ENCODE measurements around the gene AMHR2. TPM values are rescaled to one million over a fixed set of nuclear protein-coding genes. Genes with fewer than 3 reads are reported as not detected.

Gene AMHR2
- total RNA-seq, result not detected in 2 replicates

GRCh38 chr12:53423597-53423996 is at the start of gene AMHR2:
Gene AMHR2, plus strand, starts transcription at chr12:53423855. Its CDS starts 80 bp downstream, at chr12:53423935.

GRCh38 chr12:53380104-53380793 is 43.4 kb upstream of the AMHR2 start, which contains the start of gene SP1:
Gene SP1, plus strand, starts transcription at chr12:53380176. Its CDS starts 116 bp downstream, at chr12:53380292.

DNA sequence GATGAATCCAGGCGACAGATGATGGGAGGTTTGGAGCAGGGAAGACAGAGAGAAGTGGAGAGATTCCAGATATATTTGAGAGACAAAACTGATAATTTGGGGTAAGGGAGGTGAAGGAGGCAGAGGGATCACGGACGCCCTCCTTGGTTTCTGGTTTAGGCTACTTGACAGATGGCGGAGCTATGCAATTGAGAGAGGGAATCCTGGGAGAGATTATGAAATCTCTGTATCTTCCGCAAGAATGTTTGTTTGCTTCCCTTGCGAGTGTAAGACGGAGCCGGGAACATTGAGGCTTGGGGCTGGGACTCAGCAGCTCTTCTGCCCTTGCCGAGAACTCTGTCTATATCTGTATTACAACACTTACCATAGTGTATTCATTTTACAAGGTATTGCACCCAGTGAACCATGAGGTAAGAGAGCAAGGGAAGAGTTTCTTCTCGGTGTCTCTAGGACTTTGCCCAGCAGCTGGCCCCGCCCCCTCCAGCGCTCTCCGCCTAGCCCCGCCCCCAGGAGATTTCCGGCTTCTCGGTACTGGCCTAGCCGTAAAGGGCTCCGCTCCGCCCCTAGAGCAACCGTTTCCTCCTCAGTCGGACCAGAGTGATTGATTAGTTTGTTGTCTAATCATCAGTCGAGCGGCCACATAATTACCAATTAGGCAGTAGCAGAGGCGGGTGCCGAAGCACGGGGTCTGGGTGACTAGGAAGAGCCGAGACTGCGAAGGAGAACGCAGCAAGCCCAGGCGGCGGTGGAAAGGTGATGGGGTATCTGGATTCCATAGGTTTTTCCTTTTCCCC is 17.6 kb downstream of the AMHR2 start, which contains the start of gene PRR13:
PRR13 (plus strand) TSS at position 695 of the 794 bp plus-strand sequence. CDS start 981 bp downstream, outside the sequence.

DNA sequence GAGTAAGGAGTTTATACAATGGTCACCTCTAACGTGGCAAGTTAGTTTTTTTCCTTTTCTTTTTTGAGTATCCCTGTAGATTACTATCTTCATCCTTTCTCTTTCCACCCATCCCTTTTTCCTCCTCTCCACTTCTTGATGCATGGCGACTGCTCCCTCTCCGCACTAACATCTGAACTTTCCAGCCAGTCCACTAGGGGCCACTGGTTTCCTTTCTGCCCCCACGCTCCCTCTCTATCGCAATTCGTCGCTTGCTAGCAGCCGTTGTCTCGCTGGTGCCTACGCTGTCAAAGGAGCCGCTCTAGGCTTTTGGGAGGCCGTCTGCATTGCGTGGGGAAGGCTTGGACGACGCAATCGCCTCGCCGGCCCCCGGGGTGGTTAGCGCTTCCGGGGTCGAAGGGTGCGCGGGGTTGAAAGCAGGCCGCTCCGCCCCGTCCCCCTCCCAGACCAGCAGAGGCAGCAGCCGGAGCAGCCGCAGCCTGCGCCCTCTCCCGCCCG is 28.1 kb downstream of the AMHR2 start, which contains the start of gene PCBP2:
PCBP2 (plus strand) TSS at position 442 of the 498 bp plus-strand sequence. CDS start 2,699 bp downstream, outside the sequence.

Other genes starting within 250 kb of the AMHR2 start
- 11.7 and 15.9 TPM in 2 replicates for gene ZNF740, start 243.1 kb upstream of the AMHR2 start, total RNA-seq
- gene CSAD, start 242.9 kb upstream of the AMHR2 start, total RNA-seq, result 6.0 and 9.0 TPM in 2 replicates
- not detected in 2 replicates for gene ITGB7, start 216.6 kb upstream of the AMHR2 start, total RNA-seq
- gene RARG, start 191.6 kb upstream of the AMHR2 start, total RNA-seq, result 4.9 and 8.3 TPM in 2 replicates
- 14.6 and 29.3 TPM in 2 replicates for gene ESPL1, start 155.6 kb upstream of the AMHR2 start, total RNA-seq
- 237 and 315 TPM in 2 replicates for gene PFDN5, start 128.3 kb upstream of the AMHR2 start, total RNA-seq
- 32.7 and 38.2 TPM in 2 replicates for gene MYG1, start 124.2 kb upstream of the AMHR2 start, total RNA-seq
- gene AAAS, start 102.2 kb upstream of the AMHR2 start, total RNA-seq, result 48.4 and 56.0 TPM in 2 replicates
- gene SP7, start 87.5 kb upstream of the AMHR2 start, total RNA-seq, result not detected in 2 replicates
- 48.4 and 61.3 TPM in 2 replicates for gene SP1, start 43.7 kb upstream of the AMHR2 start, total RNA-seq
- 57.7 and 71.3 TPM in 2 replicates for gene PRR13, start 17.9 kb downstream of the AMHR2 start, total RNA-seq
- gene PCBP2, start 28.2 kb downstream of the AMHR2 start, total RNA-seq, result 396 and 498 TPM in 2 replicates
- gene MAP3K12, start 75.6 kb downstream of the AMHR2 start, total RNA-seq, result 26.3 and 26.9 TPM in 2 replicates
- gene TARBP2, start 77.4 kb downstream of the AMHR2 start, total RNA-seq, result 44.9 and 47.0 TPM in 2 replicates
- not detected in 2 replicates for gene NPFF, start 83.6 kb downstream of the AMHR2 start, total RNA-seq
- gene ATF7, start 202.5 kb downstream of the AMHR2 start, total RNA-seq, result 31.4 and 36.5 TPM in 2 replicates